Adipocyte (in vitro differentiated cells): ENCODE data around the gene PRKN.
A peak's percentile ranks its signal among the peaks of the same experiment; 100 is the strongest.

Experiments
- DNase-seq: peaks from one replicate; pipeline ENCODE4 v3.0.0-alpha.2; 2015; ENCODE audit warnings: low read depth
- H3K27me3 ChIP-seq: replicated peaks from 2 replicates; pipeline ENCODE4 v1.7.0; 2013; ENCODE audit warnings: mild to moderate bottlenecking, low read length, moderate library complexity; ENCODE audit not compliant: control insufficient read depth, insufficient read depth
- H3K36me3 ChIP-seq: 2 replicates; pipeline ENCODE4 v1.7.0; 2013; ENCODE audit warnings: low read length, mild to moderate bottlenecking, moderate library complexity; ENCODE audit not compliant: control insufficient read depth, insufficient read depth, severe bottlenecking
- H3K4me1 ChIP-seq: 2 replicates; pipeline ENCODE4 v1.7.0; 2013; ENCODE audit warnings: mild to moderate bottlenecking, low read length, moderate library complexity; ENCODE audit not compliant: control insufficient read depth, insufficient read depth
- H3K4me3 ChIP-seq: 2 replicates; pipeline ENCODE4 v1.7.0; 2013; ENCODE audit warnings: mild to moderate bottlenecking, low read length, moderate library complexity
- H3K9ac ChIP-seq: 2 replicates; pipeline ENCODE4 v1.7.0; 2013; ENCODE audit warnings: mild to moderate bottlenecking, low read length, moderate library complexity
- H3K9me3 ChIP-seq: 2 replicates; pipeline ENCODE4 v1.7.0; 2013; ENCODE audit warnings: mild to moderate bottlenecking, low read length, moderate library complexity; ENCODE audit not compliant: control insufficient read depth

The PRKN gene

DNA sequence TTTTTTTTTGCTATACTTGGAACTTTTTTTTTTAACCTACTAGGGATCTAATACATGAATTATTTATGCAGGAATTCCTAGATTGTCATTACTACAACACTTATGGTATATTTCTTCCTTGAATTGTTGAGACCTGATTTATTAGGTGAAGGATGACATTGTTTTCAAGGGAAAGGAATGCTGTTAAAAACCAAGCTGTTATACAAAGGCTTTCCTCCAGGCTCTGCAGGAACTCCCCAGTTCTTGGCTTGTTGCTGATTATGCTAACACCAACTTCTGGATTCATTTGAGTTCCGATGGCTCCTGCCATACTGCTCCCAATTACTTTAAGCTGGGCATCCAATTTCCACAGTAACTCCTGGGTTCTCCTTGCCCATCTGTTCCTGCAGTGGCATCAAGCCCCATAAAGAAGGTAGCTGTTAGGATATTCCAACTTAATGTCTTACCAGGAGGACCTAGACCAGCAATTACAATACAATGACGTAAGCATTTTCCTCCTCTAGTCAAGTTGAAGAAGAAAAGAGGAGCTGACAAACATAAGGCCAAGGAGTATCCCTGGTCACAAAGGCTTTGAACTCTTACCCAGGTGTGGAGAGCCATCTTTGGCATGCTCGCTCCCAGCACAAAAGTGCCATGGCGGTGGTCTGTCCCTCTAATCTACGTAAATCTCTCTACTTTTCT lies 1237.8 kb downstream of the PRKN start:
- DNase-seq = no peak
- no peaks in the 10 kb centered on the region for H3K27me3 ChIP-seq

DNA sequence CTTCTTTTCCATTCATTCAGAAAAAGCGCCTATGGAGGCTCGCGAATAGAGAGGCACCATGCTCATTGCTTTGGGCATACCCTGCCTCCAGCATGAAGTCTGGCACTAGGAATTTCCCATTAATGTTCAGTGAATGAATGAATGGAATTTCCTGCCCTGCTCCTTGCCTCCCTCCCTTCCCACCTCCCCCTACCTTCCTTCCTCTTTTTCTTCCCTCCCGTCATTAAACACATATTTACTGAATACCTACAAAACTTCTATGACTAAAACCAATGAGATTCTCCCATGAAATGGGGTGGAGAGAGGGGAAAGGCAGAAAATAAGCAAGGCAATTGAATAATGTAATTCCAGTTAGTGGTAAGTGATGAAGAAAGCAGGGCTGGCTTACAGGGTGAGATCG lies 1239.9 kb downstream of the PRKN start:
- Histone ChIP-seq H3K4me1 (peaks cover 18% of the 10 kb centered on the region), H3K36me3 (no peaks in the 10 kb centered on the region), H3K9ac (no peak overlapping the region), H3K4me3 (no peak overlapping the region), H3K9me3 (no peaks in the 10 kb centered on the region), H3K27me3 (no peaks in the 10 kb centered on the region)
- DNase-seq = no peak

More for the DNA sequence above, 1237.8 kb downstream of the PRKN start:
- H3K9ac ChIP-seq = no peak overlapping the region
- H3K4me1 ChIP-seq = peaks cover 8% of the 10 kb centered on the region
- no peak overlapping the region for H3K4me3 ChIP-seq
- H3K9me3 ChIP-seq = no peaks in the 10 kb centered on the region
- H3K36me3 ChIP-seq = no peaks in the 10 kb centered on the region

DNA sequence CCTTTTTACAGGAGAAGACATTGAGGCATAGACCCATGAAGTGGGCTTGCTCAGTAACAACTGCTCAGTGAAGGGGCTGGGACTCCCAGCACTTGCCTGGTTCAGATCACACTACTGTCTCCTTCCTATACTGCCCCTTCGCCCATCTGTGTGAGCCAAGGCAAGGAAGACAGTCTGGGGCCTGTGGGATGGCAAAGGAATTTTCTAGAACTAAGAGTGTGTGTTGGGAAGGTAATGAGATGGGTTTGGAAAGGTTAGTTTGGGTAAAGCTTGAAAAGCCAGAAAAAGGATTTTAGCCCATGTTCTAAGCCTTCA lies 1240.4 kb downstream of the PRKN start:
- Histone ChIP-seq H3K9ac (no peak overlapping the region), H3K4me3 (no peak overlapping the region), H3K9me3 (no peaks in the 10 kb centered on the region), H3K4me1 (peaks cover 23% of the 10 kb centered on the region), H3K27me3 (no peaks in the 10 kb centered on the region), H3K36me3 (no peaks in the 10 kb centered on the region)
- DNase-seq = no peak

DNA sequence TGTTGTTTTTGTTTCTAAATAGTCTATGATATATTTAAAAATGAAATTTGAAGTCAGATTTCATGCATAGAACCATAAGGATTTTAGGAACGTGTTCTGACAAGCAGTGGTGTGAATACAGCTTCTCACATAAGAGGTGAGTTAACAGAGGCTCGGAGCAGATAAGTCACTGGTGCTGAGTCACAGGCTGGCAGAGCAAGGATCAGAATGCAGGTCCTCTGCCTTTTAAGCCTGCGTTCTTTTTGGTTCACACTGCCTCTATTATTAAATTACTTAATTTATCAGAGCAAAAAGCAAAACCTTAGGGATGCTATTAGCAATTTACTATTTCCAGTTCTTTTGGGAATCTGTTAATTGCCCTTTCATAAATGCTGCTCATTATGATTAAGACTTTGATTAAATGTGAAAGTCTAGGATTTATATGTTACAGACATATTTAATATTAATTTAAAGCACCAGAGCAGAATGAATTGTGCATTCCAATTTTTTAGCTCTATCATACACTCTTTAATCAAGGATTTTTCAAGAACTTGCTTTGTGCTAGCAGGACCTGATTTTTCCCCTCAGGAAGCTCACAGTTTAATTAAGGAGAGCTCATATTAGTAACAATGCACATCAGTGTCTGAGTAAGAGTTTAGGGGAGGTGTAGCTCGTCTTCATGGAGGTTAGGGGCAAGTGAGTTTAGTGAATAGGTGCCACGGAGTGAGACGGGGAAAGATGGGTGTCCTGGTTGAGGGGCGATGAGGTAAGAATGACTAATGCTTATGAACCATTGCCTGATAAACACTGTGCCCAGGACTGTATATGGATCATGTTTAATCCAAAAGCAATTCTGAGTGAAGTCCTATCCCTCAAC lies 1241.0 kb downstream of the PRKN start:
- Histone ChIP-seq H3K4me1 (peaks cover 29% of the 10 kb centered on the region), H3K4me3 (no peak overlapping the region)
- peak; percentile 62 for DNase-seq

DNA sequence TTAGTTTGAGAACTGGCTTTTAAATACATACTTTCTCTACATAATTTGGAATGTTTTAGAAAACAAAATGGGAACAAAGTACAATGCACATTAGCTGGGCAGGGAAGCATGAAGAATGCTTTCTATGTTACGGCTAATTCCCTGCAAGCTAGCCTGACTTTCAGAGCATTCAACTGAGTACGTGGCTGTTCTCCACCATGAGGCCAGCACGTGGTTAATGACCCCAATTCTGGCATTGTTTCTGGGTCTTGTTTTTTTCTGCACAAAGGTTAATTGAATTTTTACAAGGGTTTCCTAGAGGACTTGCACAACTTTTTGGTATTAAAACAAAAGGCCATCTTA lies 1245.1 kb downstream of the PRKN start:
- H3K4me3 ChIP-seq = no peak overlapping the region
- no peaks in the 10 kb centered on the region for H3K27me3 ChIP-seq
- DNase-seq = peak; percentile 49
- no peaks in the 10 kb centered on the region for H3K9me3 ChIP-seq
- peak overlapping the region; percentile 66 for H3K9ac ChIP-seq
- H3K36me3 ChIP-seq = no peaks in the 10 kb centered on the region
- H3K4me1 ChIP-seq = peaks cover 29% of the 10 kb centered on the region

More for the DNA sequence above, 1241.0 kb downstream of the PRKN start:
- no peaks in the 10 kb centered on the region for H3K9me3 ChIP-seq
- H3K9ac ChIP-seq = no peak overlapping the region
- no peaks in the 10 kb centered on the region for H3K36me3 ChIP-seq
- no peaks in the 10 kb centered on the region for H3K27me3 ChIP-seq

DNA sequence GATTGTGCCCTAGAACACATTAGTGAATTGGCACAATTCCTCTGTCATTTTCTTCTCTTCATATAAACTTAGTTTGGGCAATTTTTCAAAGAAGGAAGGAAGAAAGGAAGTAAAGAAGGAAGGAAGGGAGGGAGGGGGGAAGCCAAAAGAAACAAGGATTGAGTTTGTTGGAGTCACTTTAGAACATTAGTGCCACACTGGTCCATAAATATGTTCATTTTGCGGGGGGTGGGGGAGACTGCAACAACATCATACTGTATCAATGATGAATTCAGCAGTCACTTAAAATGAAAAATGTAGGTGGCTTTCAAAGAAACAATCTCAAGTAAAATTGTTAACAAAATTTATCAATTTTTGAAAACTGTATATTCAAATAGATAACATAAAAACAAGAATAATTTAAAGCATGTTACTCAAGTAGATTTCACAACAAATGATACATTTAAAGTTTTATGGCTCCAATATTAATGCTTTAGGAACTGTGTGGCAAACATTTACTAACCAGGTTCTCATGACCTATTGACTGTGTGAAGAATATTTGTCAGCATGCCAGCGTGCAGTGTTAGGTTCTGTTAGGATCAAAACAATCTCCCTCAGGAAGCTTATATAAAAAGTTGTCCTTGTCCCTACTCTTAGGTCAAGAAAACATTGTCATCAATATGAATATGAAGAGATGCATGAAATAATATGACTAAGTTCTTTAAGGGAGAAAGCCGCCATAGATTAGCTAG lies 1245.6 kb downstream of the PRKN start:
- no peak overlapping the region for H3K4me3 ChIP-seq
- H3K36me3 ChIP-seq = no peaks in the 10 kb centered on the region
- H3K27me3 ChIP-seq = no peaks in the 10 kb centered on the region
- DNase-seq = peak; percentile 27
- H3K9me3 ChIP-seq = no peaks in the 10 kb centered on the region
- H3K4me1 ChIP-seq = peaks cover 29% of the 10 kb centered on the region
- peak overlapping the region; percentile 66 for H3K9ac ChIP-seq

DNA sequence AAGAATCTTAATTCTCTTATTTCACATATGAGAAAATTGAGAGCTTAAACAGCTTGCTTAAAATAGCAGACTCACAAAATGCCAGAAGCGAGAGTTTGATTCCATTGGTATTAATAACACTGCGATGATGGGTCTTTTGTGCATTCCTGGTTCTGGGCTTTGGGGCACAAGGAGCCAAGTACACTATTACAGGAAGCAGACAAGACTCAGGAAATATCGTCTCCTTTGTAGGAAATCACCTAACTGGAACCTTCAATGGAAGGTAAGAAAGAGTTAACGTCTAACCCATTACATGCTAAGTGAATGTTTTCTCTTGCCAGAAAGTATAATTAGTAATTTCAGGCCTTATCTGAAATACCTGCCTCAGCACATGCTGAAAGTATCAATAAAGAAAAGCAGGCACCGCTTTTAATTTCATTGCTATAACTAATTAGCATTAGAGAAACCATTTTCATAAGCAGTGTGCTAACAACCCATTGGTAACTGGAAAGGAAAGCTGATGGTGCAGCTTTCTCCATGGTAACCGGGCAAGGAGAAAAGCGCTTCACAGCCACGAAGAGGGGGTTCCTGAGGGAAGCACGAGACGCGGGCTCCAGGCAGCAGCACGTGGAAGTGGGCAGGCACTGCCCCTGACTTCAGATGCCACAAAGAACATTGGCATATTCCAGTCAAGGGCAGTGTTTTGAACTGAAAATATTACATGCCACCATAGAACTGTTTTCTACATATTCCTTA lies 1247.0 kb downstream of the PRKN start:
- no peak overlapping the region for H3K4me3 ChIP-seq
- H3K4me1 ChIP-seq = peaks cover 21% of the 10 kb centered on the region
- no peaks in the 10 kb centered on the region for H3K36me3 ChIP-seq
- no peak overlapping the region for H3K9ac ChIP-seq
- no peak for DNase-seq
- no peaks in the 10 kb centered on the region for H3K9me3 ChIP-seq
- H3K27me3 ChIP-seq = no peaks in the 10 kb centered on the region

DNA sequence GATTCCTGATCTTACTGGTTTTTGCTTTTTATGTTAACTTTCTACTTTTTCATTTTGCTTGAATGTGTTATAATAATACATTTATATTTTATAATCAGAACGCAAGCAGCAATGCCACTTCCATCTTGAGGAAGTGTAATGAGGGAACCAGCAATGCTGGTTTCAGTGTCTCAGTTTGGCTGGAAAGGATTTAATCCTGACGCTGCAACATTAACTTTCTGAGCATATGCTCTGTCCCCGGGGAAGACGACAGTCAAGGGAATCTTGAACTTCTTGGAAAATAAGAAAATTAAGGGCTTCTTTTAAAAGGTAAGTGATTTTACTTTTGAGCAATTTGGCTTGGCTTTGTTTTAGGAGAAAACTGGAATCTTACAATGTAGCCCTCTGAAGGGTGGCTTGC lies 1248.2 kb downstream of the PRKN start:
- H3K27me3 ChIP-seq = no peaks in the 10 kb centered on the region
- DNase-seq = no peak
- no peaks in the 10 kb centered on the region for H3K36me3 ChIP-seq
- H3K4me3 ChIP-seq = no peak overlapping the region
- H3K9ac ChIP-seq = no peak overlapping the region
- H3K4me1 ChIP-seq = peaks cover 21% of the 10 kb centered on the region
- no peaks in the 10 kb centered on the region for H3K9me3 ChIP-seq

DNA sequence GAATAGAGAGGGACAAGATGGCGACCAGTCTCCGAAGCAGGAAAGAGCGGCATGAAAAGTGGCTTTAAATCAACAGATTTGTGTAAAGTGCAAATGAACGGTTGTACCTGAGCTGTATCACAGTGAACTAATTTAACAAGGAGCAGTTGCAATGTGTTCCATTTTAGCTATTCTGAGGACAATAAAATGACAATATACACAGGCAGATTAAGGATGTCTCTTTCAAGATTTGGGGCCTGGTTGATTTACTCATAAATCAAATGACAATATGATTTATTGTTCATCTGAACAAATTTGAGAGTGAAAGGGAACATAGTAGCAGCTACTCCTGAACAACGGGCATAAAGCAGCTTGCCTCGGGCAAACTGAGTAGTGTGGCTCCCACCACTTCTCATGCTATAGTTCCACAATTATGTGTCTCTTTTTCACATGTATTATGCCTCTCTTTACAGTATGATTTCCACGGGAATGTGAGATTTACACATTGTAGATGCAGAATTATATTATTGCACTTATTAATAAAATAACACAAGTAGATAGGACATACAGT lies 1249.6 kb downstream of the PRKN start:
- H3K9ac ChIP-seq = no peak overlapping the region

DNA sequence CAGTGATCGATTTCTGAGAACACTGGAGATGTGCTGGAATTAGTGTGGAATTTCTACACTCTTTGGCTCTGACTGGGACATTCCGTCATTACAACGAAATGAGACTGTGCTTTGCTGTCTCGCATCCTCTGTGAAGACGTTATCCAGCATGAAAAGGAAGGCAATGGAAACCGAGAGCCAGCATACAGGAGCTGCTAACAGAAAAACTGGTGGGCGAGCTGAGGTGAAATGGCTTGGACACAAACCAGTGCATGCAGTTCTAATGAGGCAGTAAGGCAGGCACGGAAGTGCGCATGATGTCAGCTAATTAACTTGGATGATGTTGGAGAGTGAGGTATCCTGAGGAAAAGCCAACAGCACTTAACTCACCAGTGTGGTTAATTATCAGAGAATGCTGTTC lies 1250.9 kb downstream of the PRKN start:
- Histone ChIP-seq H3K9ac (no peak overlapping the region), H3K36me3 (no peaks in the 10 kb centered on the region), H3K4me1 (peaks cover 1% of the 10 kb centered on the region), H3K4me3 (no peak overlapping the region), H3K27me3 (no peaks in the 10 kb centered on the region), H3K9me3 (no peaks in the 10 kb centered on the region)
- no peak for DNase-seq

More for the DNA sequence above, 1249.6 kb downstream of the PRKN start:
- H3K9me3 ChIP-seq = no peaks in the 10 kb centered on the region
- no peak for DNase-seq
- H3K4me1 ChIP-seq = peaks cover 14% of the 10 kb centered on the region
- no peaks in the 10 kb centered on the region for H3K36me3 ChIP-seq
- no peak overlapping the region for H3K4me3 ChIP-seq
- H3K27me3 ChIP-seq = no peaks in the 10 kb centered on the region
